OCI-LY3 (cell line): ENCODE results near the gene SYCE1.

Experiments
- EZH2phosphoT487 ChIP-seq: fragments of 200-600 bp; shearing (Covaris generic); IDR thresholded peaks from 2 replicates; pipeline ENCODE4 v1.6.1; 2018; ENCODE audit warnings: antibody characterized with exemption, mixed run types, low read depth
- TF ChIP-seq, protein P1 (sequence below): fragments of 200-600, 300-600 bp; sonication (generic); IDR thresholded peaks from 2 replicates; pipeline ENCODE4 v1.5.1; 2014; ENCODE audit warnings: antibody characterized with exemption, low read length, low read depth

DNA sequence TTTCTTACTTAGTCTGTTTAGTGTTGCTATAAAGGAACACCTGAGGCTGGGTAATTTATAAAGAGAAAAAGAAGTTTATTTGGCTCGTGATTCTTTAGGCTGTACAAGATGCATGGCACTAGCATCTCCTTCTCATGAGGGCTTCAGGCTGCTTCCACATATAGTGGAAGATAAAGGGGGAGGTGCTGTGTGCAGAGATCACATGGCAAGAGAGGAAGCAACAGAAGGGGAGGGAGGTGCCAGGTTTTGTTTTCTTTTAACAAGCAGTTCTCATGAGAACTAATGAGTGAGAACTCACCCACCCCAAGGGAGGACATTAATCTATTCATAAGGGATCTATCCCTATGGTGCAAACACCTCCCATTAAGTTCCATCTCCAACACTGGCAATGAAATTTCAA lies 20.9 kb downstream of the SYCE1 start:
- TF ChIP-seq, protein P1, sequence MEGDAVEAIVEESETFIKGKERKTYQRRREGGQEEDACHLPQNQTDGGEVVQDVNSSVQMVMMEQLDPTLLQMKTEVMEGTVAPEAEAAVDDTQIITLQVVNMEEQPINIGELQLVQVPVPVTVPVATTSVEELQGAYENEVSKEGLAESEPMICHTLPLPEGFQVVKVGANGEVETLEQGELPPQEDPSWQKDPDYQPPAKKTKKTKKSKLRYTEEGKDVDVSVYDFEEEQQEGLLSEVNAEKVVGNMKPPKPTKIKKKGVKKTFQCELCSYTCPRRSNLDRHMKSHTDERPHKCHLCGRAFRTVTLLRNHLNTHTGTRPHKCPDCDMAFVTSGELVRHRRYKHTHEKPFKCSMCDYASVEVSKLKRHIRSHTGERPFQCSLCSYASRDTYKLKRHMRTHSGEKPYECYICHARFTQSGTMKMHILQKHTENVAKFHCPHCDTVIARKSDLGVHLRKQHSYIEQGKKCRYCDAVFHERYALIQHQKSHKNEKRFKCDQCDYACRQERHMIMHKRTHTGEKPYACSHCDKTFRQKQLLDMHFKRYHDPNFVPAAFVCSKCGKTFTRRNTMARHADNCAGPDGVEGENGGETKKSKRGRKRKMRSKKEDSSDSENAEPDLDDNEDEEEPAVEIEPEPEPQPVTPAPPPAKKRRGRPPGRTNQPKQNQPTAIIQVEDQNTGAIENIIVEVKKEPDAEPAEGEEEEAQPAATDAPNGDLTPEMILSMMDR = no peak
- TF ChIP-seq EZH2phosphoT487 = no peak
